Bone marrow (tissue), 2 donors: ENCODE measurements around the gene LRRC4C.
"Not testable (repeated sequence)": the region's sequence is repeated elsewhere in the genome, so short reads cannot be mapped to it uniquely, and the experiment has no call there.

ENCODE experiments used
- DNase-seq, 2 donors: peaks; one replicate each; lab custom pipeline; 2025; lab: John Stamatoyannopoulos, UW

The LRRC4C gene

DNA sequence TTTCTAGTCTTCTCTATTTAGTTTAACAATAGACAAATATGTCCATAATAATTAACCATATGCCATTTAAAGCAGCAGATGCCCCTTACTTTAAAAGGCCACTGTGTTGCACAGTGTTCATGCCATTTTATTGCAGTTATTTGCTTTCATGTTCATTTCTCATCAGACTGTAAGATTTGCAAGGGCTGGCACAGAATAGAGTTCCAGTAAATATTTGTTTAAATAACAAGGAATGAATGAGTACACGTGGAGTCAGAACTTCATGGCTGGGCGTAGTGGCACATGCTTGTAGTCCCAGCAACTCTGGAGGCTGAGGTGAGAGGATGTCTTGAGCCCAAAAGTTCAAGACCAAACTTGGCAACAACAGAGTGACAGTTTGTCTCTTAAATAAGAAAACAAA, 1228.6 kb downstream of the LRRC4C start:
- DNase-seq: no peak

DNA sequence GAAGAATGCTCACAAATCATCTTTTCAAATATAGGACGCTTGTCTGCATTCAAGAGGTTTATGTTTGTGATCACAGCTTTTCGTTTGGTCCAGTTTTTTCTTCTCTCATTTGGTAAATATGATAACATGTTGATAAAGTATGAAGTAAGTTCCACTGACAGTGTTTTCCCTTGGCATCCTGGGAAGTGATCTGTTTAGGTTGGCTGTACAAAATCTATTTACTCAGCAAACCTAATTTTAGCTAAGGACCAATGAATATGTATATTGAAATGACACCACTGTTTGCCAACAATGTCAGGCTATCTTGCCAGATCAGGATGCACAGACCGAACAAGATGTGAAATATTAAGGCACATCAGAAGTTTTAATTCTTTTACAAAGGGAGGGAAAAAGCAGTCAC, 1230.8 kb downstream of the LRRC4C start:
- DNase-seq: no peak

GRCh38 chr11:40227730-40228129, 1231.7 kb downstream of the LRRC4C start:
- no peak for DNase-seq

GRCh38 chr11:40226654-40227053, 1232.8 kb downstream of the LRRC4C start:
- DNase-seq: no peak

GRCh38 chr11:40223596-40224330, 1235.7 kb downstream of the LRRC4C start:
- DNase-seq: no peak

DNA sequence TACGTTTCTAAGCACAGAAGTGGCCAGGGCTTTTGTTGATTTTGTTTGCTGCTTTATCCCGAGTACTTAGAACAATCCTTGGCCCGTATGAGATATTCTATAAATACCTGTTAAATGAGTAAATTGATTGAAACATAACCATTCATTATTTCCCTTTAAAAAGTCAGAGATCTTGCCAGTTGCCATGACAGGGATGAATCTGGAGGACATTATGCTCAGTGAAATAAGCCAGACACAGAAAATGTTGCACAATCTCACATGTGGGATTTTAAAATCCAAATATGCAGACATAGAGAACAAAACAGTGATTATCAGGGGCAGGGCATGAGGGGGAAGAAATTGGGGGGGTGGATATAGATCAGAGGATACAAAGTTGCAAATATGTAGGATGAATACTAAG, 1240.1 kb downstream of the LRRC4C start:
- no peak for DNase-seq

DNA sequence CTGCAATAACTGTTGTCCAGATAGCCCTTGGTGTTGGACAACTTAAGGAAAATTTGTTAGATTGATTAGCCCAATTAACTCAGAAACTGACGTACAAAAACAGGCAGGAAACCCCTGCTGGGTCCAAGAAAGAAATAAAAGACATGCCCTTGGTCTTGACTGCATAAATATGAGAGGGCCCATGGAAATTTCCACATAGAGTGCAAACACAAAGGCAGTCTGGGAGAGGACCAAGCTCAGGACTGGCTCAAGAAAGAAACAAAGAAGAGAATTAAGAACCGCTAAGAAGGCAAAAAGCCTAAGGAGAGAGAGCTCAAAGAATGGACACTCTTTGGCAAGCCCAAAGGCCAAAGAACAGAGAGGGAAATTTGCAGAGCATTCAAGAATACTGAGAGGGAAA, 1243.9 kb downstream of the LRRC4C start:
- DNase-seq: no peak

- no peak for DNase-seq
Measured at GRCh38 chr11:40207416-40207815, 1252.0 kb downstream of the LRRC4C start.

DNA sequence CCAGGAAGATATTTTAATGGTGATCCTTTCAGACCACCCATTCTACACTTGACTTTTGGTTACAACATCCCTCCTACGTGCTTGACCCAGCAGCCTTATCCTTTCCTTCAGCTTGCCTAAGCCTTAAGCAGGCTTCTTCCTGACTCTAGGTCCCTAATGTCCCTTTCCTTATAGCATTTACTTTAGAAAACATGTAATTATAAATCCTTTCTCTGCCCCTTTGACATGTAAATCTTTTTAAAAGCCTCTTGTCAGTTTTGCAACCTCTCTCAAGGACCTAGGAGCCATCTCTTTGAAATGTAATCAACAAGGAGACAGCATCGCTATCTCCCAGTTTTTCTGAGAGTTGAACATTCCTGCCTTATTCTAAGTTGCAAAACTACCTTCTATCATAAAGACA, 1255.2 kb downstream of the LRRC4C start:
- DNase-seq: no peak

GRCh38 chr11:40203606-40204005, 1255.8 kb downstream of the LRRC4C start:
- DNase-seq: no peak

- no peak for DNase-seq
Measured at GRCh38 chr11:40202589-40203270, 1256.7 kb downstream of the LRRC4C start.

DNA sequence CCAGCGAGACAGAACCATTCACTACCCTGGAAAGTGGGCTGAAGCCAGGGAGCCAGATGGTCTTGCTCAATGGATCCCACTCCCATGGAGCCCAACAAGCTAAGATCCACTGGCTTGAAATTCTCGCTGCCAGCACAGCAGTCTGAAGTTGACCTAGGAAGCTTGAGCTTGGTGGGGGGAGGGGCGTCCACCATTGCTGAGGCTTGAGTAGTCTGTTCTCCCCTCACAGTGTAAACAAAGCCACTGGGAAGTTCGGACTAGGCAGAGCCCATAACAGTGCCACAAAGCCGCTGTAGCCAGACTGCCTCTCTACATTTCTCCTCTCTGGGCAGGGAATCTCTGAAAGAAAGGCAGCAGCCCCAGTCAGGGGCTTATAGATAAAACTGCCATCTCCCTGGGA, 1266.9 kb downstream of the LRRC4C start:
- DNase-seq: not testable (repeated sequence)

DNA sequence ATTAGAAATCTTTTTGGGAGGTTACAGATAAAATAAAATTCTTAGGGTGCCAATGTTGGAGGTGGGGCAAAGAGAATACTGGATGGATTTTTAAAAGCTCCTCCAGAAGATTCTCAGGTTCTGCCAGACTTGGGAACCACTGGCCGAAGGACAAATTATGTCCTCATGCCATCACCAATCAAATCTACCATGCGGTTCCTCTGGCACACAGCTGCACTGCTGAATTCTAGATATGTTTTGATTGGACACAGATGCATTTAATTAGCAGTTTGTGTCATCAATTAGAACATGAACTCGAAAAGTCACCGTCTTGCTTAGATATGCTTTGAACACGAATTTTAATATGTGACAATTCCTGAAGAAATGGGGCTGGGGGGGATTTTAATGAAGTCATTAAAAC, 1269.2 kb downstream of the LRRC4C start:
- DNase-seq: no peak

DNA sequence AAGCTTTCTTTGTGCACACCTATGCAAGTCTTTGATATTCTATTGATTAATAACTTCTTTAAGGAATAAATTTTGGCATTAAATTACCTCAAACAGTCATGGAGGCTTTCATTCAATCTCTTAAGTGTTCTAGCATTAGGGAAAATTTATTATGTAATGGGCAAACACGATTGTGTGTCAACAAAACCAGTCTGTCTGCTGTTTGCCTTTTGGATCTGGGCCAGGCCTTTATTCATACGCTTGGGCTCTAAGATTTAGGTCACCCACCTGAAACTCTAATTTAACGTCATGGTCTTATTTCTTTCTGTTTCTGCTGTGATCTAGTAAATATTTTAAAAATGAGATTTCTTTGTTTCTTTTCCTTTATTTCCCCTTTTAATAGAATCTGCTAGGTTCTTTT, 1270.6 kb downstream of the LRRC4C start:
- no peak for DNase-seq

DNA sequence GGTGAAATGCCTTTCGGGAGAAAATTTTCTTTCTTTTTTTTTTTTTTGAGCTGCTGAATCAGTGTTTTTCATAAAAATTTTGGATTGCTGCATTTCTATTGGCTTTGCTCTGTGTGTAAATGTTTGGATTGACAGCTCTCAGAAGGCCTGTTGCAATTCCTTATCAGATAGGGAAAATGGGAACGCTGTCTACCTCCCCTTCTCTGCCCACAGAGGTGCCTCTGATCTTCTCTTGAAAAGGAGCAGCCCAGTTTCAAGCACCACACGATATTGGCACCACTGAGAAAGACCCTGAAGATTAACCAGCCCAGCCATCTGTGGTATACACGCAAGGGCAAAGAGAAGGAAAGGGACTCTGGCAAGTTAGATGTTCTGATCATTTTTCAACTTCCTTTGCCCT, 1272.2 kb downstream of the LRRC4C start:
- no peak for DNase-seq

GRCh38 chr11:40186437-40187263, 1272.8 kb downstream of the LRRC4C start:
- DNase-seq: no peak

DNA sequence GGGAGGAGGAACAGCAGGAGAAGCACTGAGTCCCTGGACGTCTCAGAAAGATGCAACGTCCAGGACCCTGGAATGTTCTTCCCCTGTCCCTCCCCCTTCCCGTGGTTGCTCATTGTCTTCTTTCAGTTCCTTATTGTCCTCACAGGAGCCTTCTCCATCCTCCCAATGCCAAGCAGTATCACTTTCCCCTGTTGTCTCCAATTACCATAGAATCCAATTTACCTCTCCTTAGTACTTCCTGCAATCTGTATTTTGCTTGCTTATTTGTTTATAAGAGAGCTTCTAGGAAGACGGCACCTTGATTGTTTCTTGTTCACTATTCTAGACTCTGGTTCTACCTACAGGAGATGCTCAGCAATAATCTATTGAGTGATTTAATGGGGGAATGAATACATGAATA, 1273.7 kb downstream of the LRRC4C start:
- no peak for DNase-seq

DNA sequence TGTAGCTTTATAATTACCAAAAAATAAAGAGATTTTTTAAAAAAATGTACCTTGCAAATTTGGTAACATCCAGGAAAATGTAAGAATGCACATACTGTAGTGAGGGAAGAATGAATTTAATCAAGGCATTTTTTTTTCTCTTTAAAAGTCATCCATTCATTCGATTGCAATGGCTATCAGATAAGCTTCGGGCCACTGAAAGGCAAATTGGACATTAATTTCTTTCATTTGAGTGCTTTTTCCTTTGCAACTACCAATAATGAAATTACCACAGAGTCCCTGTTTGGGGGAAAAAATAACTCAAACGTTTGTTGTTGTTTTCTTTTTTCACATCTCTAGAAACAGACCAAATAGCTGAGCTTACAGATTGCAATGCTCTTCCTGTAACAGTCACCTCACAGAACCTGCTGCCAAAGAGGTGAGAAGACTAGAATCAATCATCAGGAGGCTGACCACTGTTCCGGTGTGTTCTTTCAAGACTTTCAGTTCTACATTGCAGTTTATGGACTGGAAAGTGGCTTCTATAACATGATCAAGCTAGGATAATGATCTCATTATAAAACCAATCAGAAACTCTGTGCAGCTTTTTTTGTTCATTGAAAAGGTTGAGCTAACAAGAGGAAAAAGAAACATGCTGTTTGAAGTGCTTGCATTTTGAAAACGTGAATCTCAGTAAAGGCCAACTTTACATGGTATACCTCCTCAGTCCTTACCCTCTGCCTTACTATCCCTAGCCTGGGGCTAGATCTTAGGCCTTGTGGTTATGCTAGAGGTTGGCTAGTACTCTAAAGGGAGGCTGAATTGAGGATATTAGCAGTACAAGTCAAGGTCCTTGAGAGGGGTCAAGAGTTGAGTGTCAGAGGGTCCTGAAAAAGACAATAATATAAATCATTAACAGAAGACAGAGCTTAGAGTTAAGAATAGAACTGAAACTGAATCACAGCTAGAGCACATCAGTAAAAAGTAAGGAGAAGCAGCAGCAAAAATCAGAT, 1276.1 kb downstream of the LRRC4C start:
- DNase-seq: no peak

DNA sequence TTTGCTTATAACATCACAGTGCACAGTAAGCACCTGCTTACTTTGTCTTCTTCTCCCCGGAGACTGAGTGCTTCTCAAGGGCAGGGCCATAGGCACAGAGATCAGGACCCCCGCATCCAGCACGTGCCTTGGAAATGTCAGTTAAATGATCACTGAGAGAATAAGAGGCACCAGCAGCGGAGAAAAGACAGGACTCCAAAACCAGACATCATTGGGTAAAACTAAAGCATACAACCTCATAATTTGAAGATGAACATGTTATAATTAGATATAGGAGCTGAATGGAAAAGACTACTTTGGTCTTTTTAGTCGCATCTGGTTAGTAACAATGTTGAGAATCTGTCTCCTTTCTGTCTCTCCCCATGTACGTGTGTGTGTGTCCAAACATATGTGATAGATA, 1279.9 kb downstream of the LRRC4C start:
- no peak for DNase-seq

DNA sequence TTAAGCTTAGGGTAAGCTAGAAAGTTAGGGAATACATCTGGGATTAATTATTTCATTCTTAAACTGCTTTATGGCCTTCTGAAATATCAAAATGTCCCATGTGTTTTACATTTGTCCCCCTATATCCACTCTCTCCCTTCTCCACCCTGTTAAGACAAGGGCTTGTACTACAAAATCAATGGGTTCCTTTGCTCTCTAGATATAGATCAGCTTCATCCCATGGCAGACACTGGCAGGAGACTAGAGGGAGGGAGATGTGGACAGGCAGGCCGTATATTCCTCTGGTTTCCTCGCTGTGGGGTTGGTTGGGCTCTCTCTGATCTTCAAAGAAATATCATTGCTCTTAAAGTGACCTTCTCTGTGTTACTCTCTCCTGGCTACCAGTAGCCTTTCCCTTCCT, 1281.0 kb downstream of the LRRC4C start:
- DNase-seq: no peak

DNA sequence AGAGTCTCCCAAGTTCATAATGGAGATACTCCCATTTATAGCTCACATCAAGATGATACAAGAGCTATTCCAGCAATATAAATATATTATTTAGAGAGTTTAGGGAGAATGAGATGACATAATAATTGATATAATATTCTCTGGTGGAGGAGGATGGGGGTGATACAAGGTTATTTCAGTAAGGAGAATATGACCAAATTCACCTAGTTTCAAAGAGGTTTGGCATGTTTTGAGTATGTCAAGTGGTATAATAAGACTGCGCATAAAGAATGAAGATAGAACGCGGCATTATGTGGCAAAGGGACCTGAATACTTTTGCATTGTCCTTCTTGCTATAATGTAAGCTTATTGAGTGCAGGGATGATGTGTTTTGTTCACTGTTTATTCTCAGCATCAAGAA, 1283.5 kb downstream of the LRRC4C start:
- no peak for DNase-seq

DNA sequence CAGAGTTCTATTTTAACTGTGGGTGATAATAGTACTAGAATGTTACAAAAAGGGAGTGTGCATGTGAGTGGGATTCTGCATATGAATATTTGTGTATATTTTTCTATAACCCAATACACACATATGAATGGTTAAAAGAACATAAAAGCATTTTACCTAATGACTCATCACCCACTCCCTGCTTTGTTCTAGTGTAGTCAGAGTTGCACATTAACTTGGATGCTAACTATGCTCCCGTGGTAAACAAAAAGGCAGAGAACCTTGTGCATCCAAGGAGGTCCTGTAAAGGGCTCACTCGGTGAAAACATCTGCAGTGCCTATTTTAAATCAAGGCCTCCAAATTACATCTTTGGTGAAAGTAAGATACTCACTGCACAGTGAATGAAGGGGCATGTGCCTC, 1289.4 kb downstream of the LRRC4C start:
- no peak for DNase-seq
